Iris pigment epithelial cell (primary cell): Measurements from ENCODE around the gene MSL2.
"Not testable (repeated sequence)": the region's sequence is repeated elsewhere in the genome, so short reads cannot be mapped to it uniquely, and the experiment has no call there.

ENCODE experiments used
- DNase-seq: peaks from one replicate; pipeline ENCODE4 v3.0.0-alpha.2; 2011; ENCODE audit warnings: low read depth

The MSL2 gene

GRCh38 chr3:136193278-136194054, 2.7 kb downstream of the MSL2 start:
- DNase-seq, result no peak

DNA sequence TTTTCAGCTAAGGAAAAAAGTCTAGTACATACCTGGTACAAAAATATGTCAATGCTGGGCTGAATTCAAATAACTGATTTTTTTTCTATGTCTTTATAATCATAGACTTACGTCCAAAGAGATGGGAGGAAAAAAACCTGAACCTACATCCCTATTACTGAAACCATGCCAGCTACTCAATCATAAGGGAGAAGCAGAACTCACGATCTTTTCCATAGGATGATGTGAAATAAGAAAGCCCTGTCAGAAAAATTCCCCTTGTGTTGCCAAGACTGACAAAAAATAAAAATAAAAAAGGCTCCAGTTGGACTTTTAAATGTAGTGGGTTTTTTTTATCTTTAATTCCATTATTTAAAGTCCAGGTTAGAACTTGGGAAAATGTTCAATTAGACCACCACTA, 3.3 kb downstream of the MSL2 start:
- DNase-seq, result no peak

GRCh38 chr3:136192195-136192594, 3.9 kb downstream of the MSL2 start:
- DNase-seq, result not testable (repeated sequence)

DNA sequence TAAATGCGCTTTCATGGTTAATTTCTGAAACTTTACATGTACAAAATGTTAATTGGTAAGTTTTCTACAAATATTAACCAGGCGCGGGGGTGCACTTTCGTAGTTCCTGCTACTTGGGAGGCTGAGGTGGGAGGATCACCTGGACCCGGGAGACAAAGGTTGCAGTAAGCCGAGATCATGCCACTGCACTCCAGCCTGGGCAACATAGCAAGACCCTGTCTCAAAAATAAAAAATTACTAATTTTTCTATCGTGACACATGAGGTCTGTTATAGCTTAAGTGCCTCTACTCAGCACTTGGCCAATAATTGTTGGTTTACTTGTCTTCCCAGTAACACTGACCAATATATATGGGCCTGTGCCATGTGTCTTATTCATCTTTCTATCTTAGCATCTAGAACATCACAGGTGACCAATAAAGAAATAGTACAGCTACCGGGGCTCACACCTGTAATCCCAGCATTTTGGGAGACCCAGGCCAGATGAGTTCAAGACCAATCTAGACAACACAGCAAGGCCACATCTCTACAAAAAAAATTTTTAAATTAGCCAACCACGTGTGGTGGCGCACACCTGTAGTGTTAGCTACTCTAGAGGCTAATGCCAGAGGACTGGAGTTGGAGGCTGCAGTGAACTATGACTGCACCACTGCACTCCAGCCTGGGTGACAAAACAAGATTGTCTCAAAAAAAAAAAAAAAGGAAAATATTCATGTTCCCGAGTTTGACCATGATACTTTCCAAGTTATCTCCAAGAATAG, 6.1 kb downstream of the MSL2 start:
- DNase-seq, result no peak

- no peak for DNase-seq
Observed at GRCh38 chr3:136189043-136189442, 7.1 kb downstream of the MSL2 start.

GRCh38 chr3:136187868-136188267, 8.3 kb downstream of the MSL2 start:
- DNase-seq, result no peak

- no peak for DNase-seq
Observed at GRCh38 chr3:136186846-136187245, 9.3 kb downstream of the MSL2 start.

- no peak for DNase-seq
Observed at GRCh38 chr3:136186344-136186743, 9.8 kb downstream of the MSL2 start.

DNA sequence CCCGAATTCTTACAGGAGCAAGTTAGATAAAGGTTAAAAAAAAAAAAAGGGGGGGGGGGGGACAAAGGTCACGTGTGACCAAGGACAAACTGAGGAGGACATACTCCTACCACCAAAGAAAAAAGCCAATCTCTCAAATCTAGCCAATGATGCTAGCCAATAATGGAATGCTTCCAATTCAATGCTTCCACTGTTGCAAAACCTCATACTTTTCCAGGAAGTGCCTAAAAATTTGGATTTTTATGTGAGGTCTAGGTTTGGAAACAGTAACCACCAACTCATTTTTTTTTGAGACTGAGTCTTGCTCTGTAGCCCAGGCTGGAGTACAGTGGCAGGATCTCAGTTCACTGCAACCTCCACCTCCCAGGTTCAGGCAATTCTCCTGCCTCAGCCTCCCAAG, 11.4 kb downstream of the MSL2 start:
- DNase-seq, result no peak

GRCh38 chr3:136181741-136182140, 14.4 kb downstream of the MSL2 start:
- DNase-seq, result no peak

DNA sequence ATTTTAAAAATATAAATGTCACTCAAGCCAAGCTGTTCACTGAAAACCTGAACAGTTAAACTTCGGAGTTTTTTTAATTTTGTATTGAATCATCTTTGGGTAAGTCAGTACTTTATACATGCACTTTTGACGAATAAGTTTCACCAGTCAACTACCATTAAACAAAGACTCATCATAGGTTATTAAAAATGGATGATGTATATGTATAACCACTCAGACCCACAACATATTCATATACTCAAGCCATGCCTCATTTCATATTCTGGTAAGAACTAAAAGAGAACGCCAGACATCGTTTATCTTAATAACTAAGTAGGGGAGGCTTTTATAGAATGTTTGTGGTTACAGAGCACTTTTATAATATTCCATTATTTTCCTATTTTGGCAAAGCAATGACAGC, 18.3 kb downstream of the MSL2 start:
- DNase-seq, result no peak

DNA sequence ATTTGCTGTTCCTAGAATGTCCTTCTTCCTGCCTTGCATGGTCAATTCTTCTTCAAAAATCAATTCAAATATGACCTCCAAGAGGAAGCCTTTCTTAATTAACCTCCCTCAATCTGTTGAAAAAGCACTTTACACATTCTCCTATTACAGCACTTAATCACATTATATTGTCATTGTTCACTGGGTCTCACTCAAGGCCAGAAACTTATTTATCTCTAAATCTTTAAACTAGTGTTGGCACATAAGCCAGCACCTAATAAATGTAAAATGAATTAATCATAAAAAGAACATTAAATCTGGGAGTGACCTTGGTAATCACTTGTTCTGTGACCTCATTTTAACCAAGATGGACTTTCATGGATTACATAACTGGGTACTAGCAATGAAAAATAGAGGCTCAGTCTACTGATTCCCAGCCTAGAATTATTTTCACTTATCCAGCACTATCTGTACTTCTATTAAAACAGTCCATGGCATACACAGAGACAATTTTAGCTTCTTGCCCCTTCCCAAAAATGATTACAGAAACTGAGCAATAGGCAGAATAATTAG, 22.1 kb downstream of the MSL2 start:
- no peak for DNase-seq

GRCh38 chr3:136171097-136171542, 25.0 kb downstream of the MSL2 start:
- peak; percentile 27 for DNase-seq

- DNase-seq, result not testable (repeated sequence)
Observed at GRCh38 chr3:136168236-136168635, 27.9 kb downstream of the MSL2 start.

GRCh38 chr3:136166507-136166906, 29.6 kb downstream of the MSL2 start:
- DNase-seq, result no peak

DNA sequence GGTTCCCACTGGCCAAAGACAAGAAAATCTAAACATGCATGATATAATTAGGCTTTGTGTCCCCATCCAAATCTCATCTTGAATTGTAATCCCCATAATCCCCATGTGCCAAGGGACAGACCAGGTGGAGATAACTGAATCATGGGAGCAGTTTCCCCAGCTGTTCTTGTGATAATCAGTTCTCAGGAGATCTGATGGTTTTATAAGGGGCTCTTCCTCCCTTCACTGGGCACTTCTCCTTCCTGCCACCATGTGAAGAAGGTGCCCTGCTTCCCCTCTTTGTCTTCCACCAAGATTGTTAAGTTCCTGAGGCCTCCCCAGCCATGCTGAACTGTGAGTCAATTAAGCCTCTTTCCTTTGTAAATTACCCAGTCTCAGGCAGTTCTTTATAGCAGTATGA, 32.5 kb downstream of the MSL2 start:
- DNase-seq, result not testable (repeated sequence)

- DNase-seq, result no peak
Observed at GRCh38 chr3:136162322-136162721, 33.8 kb downstream of the MSL2 start.

- no peak for DNase-seq
Observed at GRCh38 chr3:136161516-136161915, 34.6 kb downstream of the MSL2 start.

GRCh38 chr3:136152963-136153362, 43.2 kb downstream of the MSL2 start:
- no peak for DNase-seq

DNA sequence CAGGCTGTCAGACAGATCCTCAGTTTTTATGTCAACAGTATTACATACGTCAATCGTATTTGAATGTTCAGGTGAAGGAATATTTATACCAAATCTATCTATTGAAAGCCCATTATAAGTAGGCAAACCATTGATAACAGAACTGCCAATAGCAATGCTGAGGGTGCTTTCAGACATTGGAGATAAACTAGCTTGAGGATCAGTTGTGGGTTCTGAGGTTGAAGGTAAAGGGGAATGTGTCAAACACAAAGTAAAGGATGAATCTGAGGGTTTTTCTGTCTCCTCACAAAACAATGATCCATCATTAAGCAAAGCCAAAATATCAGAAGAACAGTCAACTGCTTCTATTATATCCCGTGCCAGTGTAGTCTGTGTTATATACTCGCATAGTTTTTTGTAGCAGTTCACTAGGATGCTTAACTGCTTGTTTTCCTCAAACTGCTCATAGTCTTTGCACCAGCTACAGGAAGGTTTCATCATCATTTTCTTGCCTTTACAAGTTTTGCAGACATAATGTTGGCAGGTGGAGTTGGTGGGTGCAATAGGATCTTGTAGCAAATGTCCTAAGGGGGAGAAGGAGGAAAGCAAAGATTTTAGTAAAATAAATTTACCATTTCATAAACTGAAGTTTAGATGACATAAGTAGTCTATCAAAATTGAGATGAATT, 43.8 kb downstream of the MSL2 start:
- no peak for DNase-seq

- no peak for DNase-seq
Observed at GRCh38 chr3:136151219-136151618, 44.9 kb downstream of the MSL2 start.

GRCh38 chr3:136149667-136150066, 46.5 kb downstream of the MSL2 start:
- peak; percentile 49 for DNase-seq
